ENCODE results near the gene CPAMD8. TPM values are rescaled to one million over a fixed set of nuclear protein-coding genes. Genes with fewer than 3 reads are reported as not detected.

Gene CPAMD8
- total and polyA plus RNA-seq, 2 of the 8 experiments (the other 6 are each of a cell fraction or from before 2014, with no cell fraction given), result 6.1 to 9.2 TPM

GRCh38 chr19:17052439-17052838, 25.8 kb upstream of the CPAMD8 start:
- Histone ChIP-seq H3K18ac (ENCODE audit: extremely low read depth, low read length) (no peak overlapping the region), H3K9me3 (ENCODE audit: insufficient read depth in 2 of 2, low read depth in 1 of 2, low read length in 1 of 2) (no peaks in the 10 kb centered on the region), H3K4me2 (ENCODE audit: insufficient read depth in 1 of 2, low read depth in 2 of 2, low read length in 2 of 2) (no peak overlapping the region), H3K23ac (ENCODE audit: insufficient read length) (no peak overlapping the region), H2BK5ac (ENCODE audit: low read depth, low read length) (no peak overlapping the region), H4K20me1 (replicated peaks in 1 of 2; ENCODE audit: control insufficient read depth in 1 of 2, insufficient read depth in 2 of 2, low read length in 2 of 2) (peaks cover under 1 to 8% of the 10 kb centered on the region in 2 experiments), H3K27ac (ENCODE audit: low read depth, low read length) (no peak overlapping the region), H3K79me2 (ENCODE audit: control insufficient read depth in 1 of 2, insufficient read depth in 2 of 2, low read length in 2 of 2) (no peaks in the 10 kb centered on the region), H2AFZ (ENCODE audit: low read length) (no peak overlapping the region), H4K5ac (ENCODE audit: insufficient read length, low read depth, low read length) (no peak overlapping the region), H3K9ac (replicated peaks in 1 of 4; ENCODE audit: extremely low read depth in 1 of 4, low read depth in 3 of 4, low read length in 3 of 4) (no peak overlapping the region), H3K36me3 (ENCODE audit: control insufficient read depth in 2 of 4, insufficient read depth in 4 of 4, low read length in 3 of 4) (peaks cover 7 to 45% (median 27%) of the 10 kb centered on the region in 4 experiments; a peak in 7 of 8 replicates), H3K27me3 (replicated peaks in 1 of 4; ENCODE audit: control insufficient read depth in 3 of 4, extremely low read depth in 1 of 4, insufficient read depth in 3 of 4, low read length in 3 of 4) (no peaks in the 10 kb centered on the region), H2AK5ac (ENCODE audit: low read depth, low read length) (no peak overlapping the region), H3K4me1 (replicated peaks in 1 of 4; ENCODE audit: control insufficient read depth in 3 of 4, insufficient read depth in 4 of 4, low read length in 3 of 4) (no peaks in the 10 kb centered on the region), H3K23me2 (ENCODE audit: low read depth, low read length) (no peaks in the 10 kb centered on the region), H3K14ac (ENCODE audit: insufficient read length) (no peak overlapping the region), H4K91ac (replicated peaks; ENCODE audit: insufficient read length, low read length) (no peak overlapping the region), H2BK120ac (replicated peaks; ENCODE audit: low read depth, low read length) (no peak overlapping the region), H3K4me3 (ENCODE audit: extremely low read depth in 1 of 4, insufficient read depth in 2 of 4, low read depth in 3 of 4, low read length in 4 of 4) (no peak overlapping the region), H2BK12ac (ENCODE audit: low read depth, low read length) (no peak overlapping the region), H3K79me1 (ENCODE audit: low read depth, low read length) (peaks cover 3% of the 10 kb centered on the region; the same call in 1 of the 2 replicates), H2BK15ac (ENCODE audit: low read length) (no peak overlapping the region), H4K8ac (ENCODE audit: extremely low read depth, insufficient read depth, low read length) (no peak overlapping the region), H2BK20ac (ENCODE audit: low read length) (no peak overlapping the region), H3K56ac (replicated peaks; ENCODE audit: insufficient read length, low read depth, low read length) (no peak overlapping the region), H3K4ac (replicated peaks; ENCODE audit: insufficient read length, low read depth, low read length) (no peak overlapping the region)
- peak in 1 of 2 experiments; percentile 67 for DNase-seq (ENCODE audit: low read depth in 1 of 2, low spot score in 2 of 2)
- peak; percentile 75 for FAIRE-seq
- ChIA-PET POLR2A (ENCODE audit: partially characterized antibody) (interaction anchor here (0.7 kb wide), 1 partner anchor 216 kb away, joined by 3 read pairs; no protein-coding TSS in a partner anchor), CTCF (ENCODE audit: partially characterized antibody) (interaction anchor here (0.6 to 2.6 kb wide), 26 partner anchors 8 to 338 kb away, joined by 3 to 17 read pairs (median 4); no protein-coding TSS in a partner anchor)
- 61% methylated on average over 8 of the region's 8 CpGs; no CpG with 5 or more reads in 1 of the 2 experiments for WGBS, 2 experiments (ENCODE audit: extremely low coverage in 1 of 2, insufficient coverage in 1 of 2, insufficient read length in 1 of 2, insufficient replicate concordance in 2 of 2, low coverage in 1 of 2, low lambda C conversion rate in 2 of 2, missing lambda C conversion rate in 1 of 2)
- TF ChIP-seq, protein P1, sequence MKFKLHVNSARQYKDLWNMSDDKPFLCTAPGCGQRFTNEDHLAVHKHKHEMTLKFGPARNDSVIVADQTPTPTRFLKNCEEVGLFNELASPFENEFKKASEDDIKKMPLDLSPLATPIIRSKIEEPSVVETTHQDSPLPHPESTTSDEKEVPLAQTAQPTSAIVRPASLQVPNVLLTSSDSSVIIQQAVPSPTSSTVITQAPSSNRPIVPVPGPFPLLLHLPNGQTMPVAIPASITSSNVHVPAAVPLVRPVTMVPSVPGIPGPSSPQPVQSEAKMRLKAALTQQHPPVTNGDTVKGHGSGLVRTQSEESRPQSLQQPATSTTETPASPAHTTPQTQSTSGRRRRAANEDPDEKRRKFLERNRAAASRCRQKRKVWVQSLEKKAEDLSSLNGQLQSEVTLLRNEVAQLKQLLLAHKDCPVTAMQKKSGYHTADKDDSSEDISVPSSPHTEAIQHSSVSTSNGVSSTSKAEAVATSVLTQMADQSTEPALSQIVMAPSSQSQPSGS (IDR thresholded peaks at IDR 0.05; ENCODE audit: low read length), result no peak
- TF ChIP-seq POU5F1 (IDR thresholded peaks at IDR 0.05; ENCODE audit: low read depth, low read length), result no peak
- TF ChIP-seq JUND (IDR thresholded peaks at IDR 0.05; ENCODE audit: low read length), result no peak
- TF ChIP-seq SAP30 (IDR thresholded peaks at IDR 0.05; ENCODE audit: insufficient read depth, insufficient replicate concordance, low read length), result no peak
- no peak for TF ChIP-seq TBP (IDR thresholded peaks at IDR 0.05; ENCODE audit: low read depth, low read length)
- no peak for TF ChIP-seq TAF1 (IDR thresholded peaks at IDR 0.05; ENCODE audit: low read depth, low read length)
- TF ChIP-seq GABPA (IDR thresholded peaks at IDR 0.05; ENCODE audit: borderline replicate concordance, insufficient read depth, low read length), result no peak
- TF ChIP-seq RBBP5 (IDR thresholded peaks at IDR 0.05; ENCODE audit: borderline replicate concordance, low read depth, low read length), result no peak
- TF ChIP-seq KDM1A (IDR thresholded peaks at IDR 0.05; ENCODE audit: borderline replicate concordance, low read length), result no peak

All from H1 (cell line).